ENCODE results near the gene MISP. TPM values are rescaled to one million over a fixed set of nuclear protein-coding genes. Genes with fewer than 3 reads are reported as not detected.
"Not testable (repeated sequence)": the region's sequence is repeated elsewhere in the genome, so short reads cannot be mapped to it uniquely, and the experiment has no call there.

MISP gene
- total RNA-seq, 1 donor from 2014 or later, result not detected

DNA sequence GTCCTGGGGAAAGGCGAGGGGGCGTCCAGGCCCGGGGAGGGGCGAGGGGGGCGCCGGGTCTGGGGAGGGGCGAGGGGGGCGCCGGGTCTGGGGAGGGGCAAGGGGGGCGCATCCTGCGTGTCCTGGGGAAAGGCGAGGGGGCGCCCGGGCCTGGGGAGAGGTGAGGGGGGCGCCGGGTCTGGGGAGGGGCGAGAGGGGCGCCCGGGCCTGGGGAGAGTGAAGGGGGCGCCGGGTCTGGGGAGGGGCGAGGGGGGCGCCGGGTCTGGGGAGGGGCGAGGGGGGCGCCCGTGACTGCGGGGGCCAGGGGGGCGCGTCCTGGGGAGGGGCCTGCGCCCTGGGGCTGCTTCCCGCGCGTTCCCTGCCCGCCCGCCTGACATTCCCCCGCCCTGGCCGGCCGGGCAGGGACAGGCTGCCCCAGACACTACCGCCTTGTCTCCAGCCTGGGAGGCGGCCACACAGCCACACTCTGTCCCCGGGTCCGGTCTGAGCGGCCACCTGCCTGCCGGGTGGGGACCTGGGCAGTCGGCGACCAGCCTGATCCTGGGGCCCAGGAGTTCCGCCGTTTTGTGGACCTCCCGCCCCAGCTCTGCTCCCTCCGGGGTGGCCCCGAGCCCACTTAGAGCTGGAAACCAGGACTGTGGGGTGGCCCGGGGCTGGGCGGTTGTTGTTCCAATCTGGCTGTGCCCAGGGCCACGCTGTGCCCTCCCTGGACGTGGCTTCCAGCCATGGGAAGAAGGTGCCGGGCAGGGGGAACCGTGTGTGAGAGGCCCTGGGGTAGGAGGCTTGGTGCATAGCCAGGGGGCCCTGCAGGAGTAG, 30.4 kb upstream of the MISP start:
- no peak for DNase-seq (ENCODE audit: missing footprints)
- no peak for ATAC-seq
- intact Hi-C loops (cut with DNase I), result no loop called here

GRCh38 chr19:722553-723101, 28.3 kb upstream of the MISP start:
- intact Hi-C loops (cut with DNase I), result no loop called here
- no peak for DNase-seq (ENCODE audit: missing footprints)

GRCh38 chr19:723247-723646, 27.7 kb upstream of the MISP start:
- DNase-seq (ENCODE audit: missing footprints) (no peak), ATAC-seq (no peak)
- intact Hi-C loops (cut with DNase I), result no loop called here

More at GRCh38 chr19:722553-723101, 28.3 kb upstream of the MISP start:
- ATAC-seq, result peak; percentile 4

DNA sequence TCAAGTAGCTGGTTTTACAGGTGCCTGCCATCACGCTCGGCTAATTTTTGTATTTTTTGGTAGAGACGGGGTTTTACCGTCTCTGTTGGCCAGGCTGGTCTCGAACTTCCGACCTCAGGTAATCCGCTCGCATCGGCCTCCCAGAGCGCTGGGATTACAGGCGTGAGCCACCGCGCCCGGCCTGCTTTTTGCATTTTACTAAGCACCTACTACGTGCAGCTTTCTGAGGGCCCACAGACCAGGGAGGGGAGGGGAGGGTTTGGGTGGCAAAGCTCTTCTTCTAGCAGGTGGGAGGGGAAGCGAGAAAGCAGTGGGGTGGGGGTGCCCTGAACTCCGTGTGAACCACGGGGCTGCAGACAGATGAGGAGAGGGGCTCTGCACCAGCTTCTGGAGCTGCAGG, 27.2 kb upstream of the MISP start:
- no peak for ATAC-seq
- DNase-seq (ENCODE audit: missing footprints), result no peak
- intact Hi-C loops (cut with DNase I), result no loop called here

DNA sequence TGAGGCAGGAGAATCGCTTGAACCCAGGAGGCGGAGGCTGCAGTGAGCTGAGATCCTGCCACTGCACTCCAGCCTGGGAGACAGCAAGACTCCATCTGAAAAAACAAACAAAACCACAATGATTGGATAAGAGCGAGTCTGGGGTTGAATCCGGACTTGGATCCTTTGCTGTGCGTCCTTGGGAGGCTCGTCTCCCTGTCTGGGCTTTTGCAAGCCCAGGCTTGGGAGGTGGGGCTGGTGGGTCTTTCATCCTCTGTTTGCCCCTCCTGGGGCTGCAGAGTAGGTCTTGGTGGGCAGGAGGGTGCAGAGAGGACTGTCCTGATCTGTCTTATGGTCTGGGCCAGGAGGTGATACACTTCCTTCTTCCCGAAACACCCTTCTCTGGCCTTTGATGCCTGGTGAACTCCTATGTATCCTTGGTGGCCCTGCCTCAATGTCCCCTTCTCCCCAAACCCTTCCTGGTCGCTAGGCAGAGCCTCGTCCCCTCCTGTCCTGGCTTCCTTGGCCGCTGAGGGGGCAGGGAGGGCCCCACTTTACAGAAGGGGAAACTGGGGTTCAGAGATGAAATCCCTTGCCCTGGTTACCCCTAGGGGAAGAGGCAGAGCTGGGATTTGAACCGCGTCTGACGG, 25.3 kb upstream of the MISP start:
- ATAC-seq (no peak), DNase-seq (ENCODE audit: missing footprints) (no peak)
- intact Hi-C loops (cut with DNase I), result no loop called here

- DNase-seq (ENCODE audit: missing footprints) (no peak), ATAC-seq (peak; percentile 17)
- intact Hi-C loops (cut with DNase I), result no loop called here
These were observed 23.6 kb upstream of the MISP start for GRCh38 chr19:726993-727956.

GRCh38 chr19:728011-728410, 22.9 kb upstream of the MISP start:
- intact Hi-C loops (cut with DNase I), result loop anchor here (1.0 kb wide), 1 partner anchor 18 kb away; no protein-coding TSS in a partner anchor
- ATAC-seq, result peak; percentile 83
- DNase-seq (ENCODE audit: missing footprints), result peak; percentile 88

GRCh38 chr19:729564-729963, 21.3 kb upstream of the MISP start:
- not testable (repeated sequence) for DNase-seq (ENCODE audit: missing footprints); ATAC-seq

DNA sequence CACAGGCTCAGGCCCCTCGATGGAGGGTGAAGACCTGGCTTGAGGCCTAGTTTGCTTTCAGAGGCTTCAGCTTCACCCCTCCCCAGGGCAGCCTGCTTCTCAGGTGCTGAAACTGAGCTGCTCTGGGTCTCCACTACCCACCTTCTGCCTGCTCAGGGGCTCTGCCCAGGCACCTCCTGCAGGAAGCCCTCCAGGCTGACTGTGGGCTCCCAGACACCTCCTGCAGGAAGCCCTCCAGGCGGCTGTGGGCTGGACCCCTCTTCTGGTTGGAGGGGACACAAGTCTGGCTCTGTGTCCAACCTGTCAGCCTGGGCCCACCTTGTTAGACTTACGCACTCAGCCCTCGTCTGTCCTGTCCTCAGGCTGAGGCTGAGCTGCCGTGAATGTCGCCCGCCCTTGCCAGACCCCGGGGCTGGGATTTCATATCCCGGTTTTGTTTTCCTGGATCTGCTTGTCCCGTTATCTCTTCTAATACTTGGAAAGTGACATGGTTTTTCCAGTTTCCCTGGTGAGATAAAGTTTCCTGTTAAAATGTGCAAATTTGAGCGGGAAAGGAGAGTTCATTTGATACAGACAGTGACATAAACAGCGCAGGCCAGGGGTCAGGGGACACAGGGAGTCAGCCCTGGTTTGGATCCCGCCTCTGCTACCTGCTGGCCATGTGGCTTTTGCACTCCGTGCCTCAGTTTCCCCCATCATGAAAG, 20.8 kb upstream of the MISP start:
- DNase-seq (ENCODE audit: missing footprints) (no peak), ATAC-seq (no peak)
- intact Hi-C loops (cut with DNase I), result loop anchor here (10.0 kb wide), 2 partner anchors 145 to 175 kb away; partner anchors contain the start of gene HCN2

More at GRCh38 chr19:729564-729963, 21.3 kb upstream of the MISP start:
- intact Hi-C loops (cut with DNase I), result not testable (repeated sequence)

GRCh38 chr19:731000-731399, 19.9 kb upstream of the MISP start:
- intact Hi-C loops (cut with DNase I), result loop anchor here (10.0 kb wide), 2 partner anchors 146 to 176 kb away; partner anchors contain the start of gene HCN2
- no peak for ATAC-seq
- DNase-seq (ENCODE audit: missing footprints), result no peak

DNA sequence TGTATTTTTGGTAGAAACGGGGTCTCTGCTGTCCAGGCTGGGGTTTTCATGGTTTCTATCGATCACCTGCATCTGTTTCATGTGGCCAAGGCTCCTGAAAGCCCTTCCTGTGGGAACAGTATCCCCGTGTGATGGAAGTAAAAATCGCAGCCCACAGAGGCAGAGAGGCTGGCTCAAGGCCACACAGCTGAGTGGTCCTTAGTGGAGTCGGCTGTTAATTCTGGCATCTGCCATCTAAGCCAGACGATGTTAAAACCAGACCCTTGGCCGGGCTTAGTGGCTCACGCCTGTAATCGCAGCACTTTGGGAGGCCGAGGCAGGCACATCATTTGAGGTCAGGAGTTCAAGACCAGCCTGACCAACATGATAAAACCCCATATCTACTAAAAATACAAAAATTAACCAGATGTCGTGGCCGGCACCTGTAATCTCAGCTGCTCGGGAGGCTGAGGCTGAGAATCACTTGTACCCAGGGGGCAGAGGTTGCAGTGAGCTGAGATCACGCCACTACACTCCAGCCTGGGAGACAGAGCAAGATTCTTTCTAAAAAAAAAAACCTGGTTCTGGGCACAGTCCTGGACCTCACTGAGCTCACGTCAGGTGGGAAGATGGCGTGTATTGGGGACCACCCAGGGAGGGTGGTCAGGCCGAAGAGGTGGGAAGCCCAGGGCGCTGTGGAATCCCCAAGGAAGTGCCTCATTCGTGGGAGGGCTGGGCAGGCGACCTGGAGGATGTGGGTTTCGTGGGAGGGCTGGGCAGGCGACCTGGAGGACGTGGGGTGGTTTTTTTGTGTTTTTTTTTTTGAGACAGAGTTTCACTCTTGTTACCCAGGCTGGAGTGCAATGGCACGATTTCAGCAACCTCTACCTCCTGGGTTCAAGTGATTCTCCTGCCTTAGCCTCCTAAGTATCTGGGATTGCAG, 18.5 kb upstream of the MISP start:
- intact Hi-C loops (cut with DNase I), result loop anchor here (10.0 kb wide), 2 partner anchors 148 to 178 kb away; partner anchors contain the start of gene HCN2

GRCh38 chr19:734716-735115, 16.2 kb upstream of the MISP start:
- ATAC-seq, result no peak
- no peak for DNase-seq (ENCODE audit: missing footprints)
- intact Hi-C loops (cut with DNase I), result loop anchor here (1.0 to 10.0 kb wide), 3 partner anchors 69 to 180 kb away; partner anchors contain the start of gene HCN2

More for the DNA sequence above, 18.5 kb upstream of the MISP start:
- ATAC-seq, result no peak
- DNase-seq (ENCODE audit: missing footprints), result no peak

DNA sequence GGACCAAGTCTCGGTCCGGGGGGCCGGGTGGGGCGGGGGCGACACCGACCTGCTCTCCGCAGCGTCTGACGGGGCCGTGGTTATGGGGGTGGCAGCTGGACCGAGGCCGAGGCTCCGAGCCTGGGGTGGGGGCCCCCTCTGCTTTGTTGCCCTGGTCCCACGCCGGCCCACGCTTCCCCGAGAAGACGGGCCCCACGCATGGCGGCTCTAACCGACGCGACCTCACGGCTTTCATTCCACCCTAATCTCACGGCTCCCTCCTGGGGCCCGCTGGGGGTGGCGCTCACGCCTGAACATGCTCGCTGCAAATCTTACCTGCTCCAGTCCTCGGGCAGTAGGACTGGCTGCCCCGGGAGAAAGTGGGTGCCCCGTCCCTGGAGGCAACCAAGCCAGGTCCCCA, 14.8 kb upstream of the MISP start:
- DNase-seq (ENCODE audit: missing footprints), result no peak
- ATAC-seq, result no peak
- intact Hi-C loops (cut with DNase I), result loop anchor here (10.0 kb wide), 2 partner anchors 151 to 181 kb away; partner anchors contain the start of gene HCN2

DNA sequence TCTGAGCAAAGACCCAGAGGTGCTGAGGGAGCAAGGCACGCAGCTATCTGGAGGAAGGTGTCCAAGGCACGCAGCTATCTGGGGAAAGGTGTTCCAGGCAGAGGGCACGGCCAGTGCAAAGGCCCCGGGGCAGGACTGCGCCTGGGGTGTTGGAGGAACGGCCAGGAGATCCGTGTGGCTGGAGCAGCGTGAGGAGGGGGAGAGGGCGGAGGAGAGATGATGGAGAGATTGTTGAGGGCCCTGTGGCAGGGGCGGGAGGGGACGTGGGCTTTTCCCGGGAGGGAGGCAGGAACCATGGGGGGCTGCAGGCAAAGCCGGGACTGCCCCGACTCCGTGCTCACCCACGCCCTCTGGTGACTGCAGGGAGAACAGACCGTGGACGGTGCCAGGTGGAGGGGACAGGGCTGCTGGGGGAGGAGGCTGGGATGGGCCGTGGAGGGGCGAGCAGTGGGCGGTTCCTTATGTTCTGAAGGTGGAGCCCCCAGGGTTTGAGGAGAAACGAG, 13.3 kb upstream of the MISP start:
- DNase-seq (ENCODE audit: missing footprints) (no peak), ATAC-seq (peak; percentile 29)
- intact Hi-C loops (cut with DNase I), result loop anchor here (10.0 kb wide), 2 partner anchors 153 to 183 kb away; partner anchors contain the start of gene HCN2

DNA sequence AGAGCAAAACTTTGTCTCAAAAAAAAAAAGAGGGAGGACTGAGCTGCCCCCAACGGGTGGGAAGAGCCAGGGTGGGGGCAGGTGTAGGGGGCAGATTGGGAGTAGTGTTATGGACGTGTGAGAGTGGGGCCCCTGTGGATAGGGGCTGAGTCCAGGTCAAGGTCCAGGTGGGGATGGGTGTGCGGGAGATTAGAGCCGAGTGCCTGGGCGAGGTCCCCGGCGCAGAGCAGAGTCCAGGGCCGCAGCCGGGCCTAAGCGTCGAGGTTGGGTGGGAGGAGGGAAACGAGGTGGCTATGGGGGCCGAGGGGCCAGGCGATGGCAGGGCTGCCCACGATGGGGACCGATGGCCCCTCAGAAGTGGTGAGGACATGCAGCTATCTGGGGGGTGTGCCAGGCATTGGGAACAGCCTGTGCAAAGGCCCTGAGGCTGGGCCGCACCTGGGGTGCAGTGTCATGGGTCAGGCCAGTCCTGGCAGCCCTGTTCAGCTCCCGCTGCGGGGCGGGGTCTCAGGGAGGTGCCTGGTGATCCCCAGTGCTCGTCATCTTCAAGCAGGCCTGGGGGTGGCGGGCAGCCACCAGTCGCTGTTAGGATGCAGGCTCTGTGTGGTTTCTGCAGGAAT, 12.3 kb upstream of the MISP start:
- intact Hi-C loops (cut with DNase I), result loop anchor here (10.0 kb wide), 2 partner anchors 154 to 184 kb away; partner anchors contain the start of gene HCN2
- DNase-seq (ENCODE audit: missing footprints) (no peak), ATAC-seq (no peak)
